HEK293 (cell line): ENCODE data around the gene REG1A.

Experiments
- CTCF ChIA-PET: fragments of 350-600 bp; formaldehyde crosslinking; extraction: SDS; loops from one replicate; lab custom pipeline; 2021; ENCODE audit warnings: antibody characterized with exemption; lab: Yijun Ruan, JAX
- POLR2A ChIA-PET: fragments of 300-600 bp; formaldehyde crosslinking; extraction: SDS; loops from one replicate; lab custom pipeline; 2020; ENCODE audit warnings: antibody characterized with exemption, inconsistent platforms; lab: Yijun Ruan, JAX
- H3K27ac ChIP-seq: fragments of 200-500 bp; sonication (Bioruptor generic); 2 replicates; pipeline ENCODE4 v1.5.1; 2014; ENCODE audit warnings: low read depth, low read length, control low read depth, inconsistent platforms; ENCODE audit errors: extremely low read depth
- H3K36me3 ChIP-seq, 2 experiments: fragments of 200-500 bp in 1 of 2; sonication (Bioruptor generic) in 1 of 2; 1 replicate in 1 of 2; 2 replicates in 1 of 2; pipeline ENCODE4 v1.5.1; 2014 to 2017; ENCODE audit warnings: inconsistent platforms in 2 of 2, low read length in 2 of 2; ENCODE audit not compliant: control insufficient read depth in 2 of 2, insufficient read depth in 1 of 2
- H3K4me1 ChIP-seq: fragments of 200-500 bp; sonication (Bioruptor generic); 2 replicates; pipeline ENCODE4 v1.5.1; 2014; ENCODE audit warnings: mild to moderate bottlenecking, low read length, inconsistent platforms; ENCODE audit not compliant: control insufficient read depth, insufficient read depth
- H3K4me3 ChIP-seq: 2 replicates; pipeline ENCODE4 v1.5.1; 2011; ENCODE audit warnings: low read depth, mild to moderate bottlenecking, control low read depth, low read length, moderate library complexity
- H3K9me3 ChIP-seq: fragments of 200-500 bp; sonication (Bioruptor generic); 2 replicates; pipeline ENCODE4 v1.5.1; 2014; ENCODE audit warnings: low read depth, low read length, inconsistent platforms; ENCODE audit not compliant: control insufficient read depth, insufficient read depth
- HIC1 ChIP-seq: fragments of 450-650 bp; formaldehyde crosslinking; IDR thresholded peaks from 2 replicates; pipeline ENCODE4 v1.5.1; 2016; ENCODE audit warnings: missing biosample characterization, missing genetic modification characterization
- HOXA7 ChIP-seq: sonication (generic); formaldehyde crosslinking; IDR thresholded peaks from 2 replicates; pipeline ENCODE4 v1.8.1; 2022; ENCODE audit warnings: missing genetic modification reagents, borderline replicate concordance
- HOXD13 ChIP-seq: sonication (generic); formaldehyde crosslinking; IDR thresholded peaks from 2 replicates; pipeline ENCODE4 v1.8.0; 2022; ENCODE audit warnings: missing genetic modification reagents, borderline replicate concordance
- SP3 ChIP-seq: fragments of 450-650 bp; formaldehyde crosslinking; IDR thresholded peaks from 2 replicates; pipeline ENCODE4 v1.5.1; 2016; ENCODE audit warnings: missing biosample characterization, missing genetic modification characterization
- ZBTB17 ChIP-seq: fragments of 450-650 bp; formaldehyde crosslinking; IDR thresholded peaks from 2 replicates; pipeline ENCODE4 v1.5.1; 2016; ENCODE audit warnings: missing biosample characterization, missing genetic modification characterization
- ZBTB21 ChIP-seq: fragments of 450-650 bp; formaldehyde crosslinking; IDR thresholded peaks from 2 replicates; pipeline ENCODE4 v1.5.1; 2017; ENCODE audit warnings: missing biosample characterization, missing genetic modification characterization
- ZEB2 ChIP-seq: fragments of 450-650 bp; formaldehyde crosslinking; IDR thresholded peaks from 2 replicates; pipeline ENCODE4 v1.5.1; 2016; ENCODE audit warnings: missing biosample characterization, missing genetic modification characterization
- ZNF133 ChIP-seq: fragments of 450-650 bp; formaldehyde crosslinking; IDR thresholded peaks from 2 replicates; pipeline ENCODE4 v1.5.1; 2016; ENCODE audit warnings: missing biosample characterization, missing genetic modification characterization
- ZNF223 ChIP-seq: fragments of 450-650 bp; formaldehyde crosslinking; IDR thresholded peaks from 2 replicates; pipeline ENCODE4 v1.5.1; 2016; ENCODE audit warnings: missing biosample characterization, missing genetic modification characterization
- ZNF23 ChIP-seq: fragments of 450-650 bp; formaldehyde crosslinking; IDR thresholded peaks from 2 replicates; pipeline ENCODE4 v1.5.1; 2016; ENCODE audit warnings: missing biosample characterization, missing genetic modification characterization, borderline replicate concordance
- ZNF266 ChIP-seq: fragments of 450-650 bp; formaldehyde crosslinking; IDR thresholded peaks from 2 replicates; pipeline ENCODE4 v1.5.1; 2016; ENCODE audit warnings: missing biosample characterization, missing genetic modification characterization, low read depth
- ZNF302 ChIP-seq: fragments of 450-650 bp; formaldehyde crosslinking; IDR thresholded peaks from 2 replicates; pipeline ENCODE4 v1.5.1; 2016; ENCODE audit warnings: missing biosample characterization, missing genetic modification characterization, low read depth
- ZNF354C ChIP-seq: fragments of 450-650 bp; formaldehyde crosslinking; IDR thresholded peaks from 2 replicates; pipeline ENCODE4 v1.5.1; 2016; ENCODE audit warnings: missing biosample characterization, missing genetic modification characterization, low read depth, borderline replicate concordance
- ZNF391 ChIP-seq: fragments of 450-650 bp; formaldehyde crosslinking; IDR thresholded peaks from 2 replicates; pipeline ENCODE4 v1.5.1; 2016; ENCODE audit warnings: low read depth, missing biosample characterization, missing genetic modification characterization, borderline replicate concordance
- ZNF426 ChIP-seq: fragments of 450-650 bp; formaldehyde crosslinking; IDR thresholded peaks from 2 replicates; pipeline ENCODE4 v1.5.1; 2017; ENCODE audit warnings: missing biosample characterization, missing genetic modification characterization, mild to moderate bottlenecking, inconsistent platforms, moderate library complexity
- ZNF488 ChIP-seq: fragments of 450-650 bp; formaldehyde crosslinking; IDR thresholded peaks from 2 replicates; pipeline ENCODE4 v1.5.1; 2016; ENCODE audit warnings: missing biosample characterization, missing genetic modification characterization
- ZNF521 ChIP-seq: fragments of 450-650 bp; formaldehyde crosslinking; IDR thresholded peaks from 2 replicates; pipeline ENCODE4 v1.5.1; 2017; ENCODE audit warnings: missing biosample characterization, mild to moderate bottlenecking, missing genetic modification characterization
- ZNF596 ChIP-seq: fragments of 450-650 bp; IDR thresholded peaks from 2 replicates; pipeline ENCODE4 v1.5.0; 2018; ENCODE audit warnings: missing biosample characterization, mild to moderate bottlenecking, missing genetic modification characterization, moderate library complexity
- ZNF610 ChIP-seq: fragments of 450-650 bp; formaldehyde crosslinking; IDR thresholded peaks from 2 replicates; pipeline ENCODE4 v1.5.1; 2016; ENCODE audit warnings: missing biosample characterization, missing genetic modification characterization, borderline replicate concordance
- ZNF654 ChIP-seq: fragments of 450-650 bp; formaldehyde crosslinking; IDR thresholded peaks from 2 replicates; pipeline ENCODE4 v1.5.1; 2016; ENCODE audit warnings: low read depth, missing biosample characterization, missing genetic modification characterization
- ZNF670 ChIP-seq: fragments of 450-650 bp; formaldehyde crosslinking; IDR thresholded peaks from 2 replicates; pipeline ENCODE4 v1.5.1; 2016; ENCODE audit warnings: missing biosample characterization, missing genetic modification characterization, low read depth
- ZNF785 ChIP-seq: fragments of 450-650 bp; formaldehyde crosslinking; IDR thresholded peaks from 2 replicates; pipeline ENCODE4 v1.5.1; 2016; ENCODE audit warnings: missing biosample characterization, missing genetic modification characterization
- ZSCAN18 ChIP-seq: fragments of 450-650 bp; formaldehyde crosslinking; IDR thresholded peaks from 2 replicates; pipeline ENCODE4 v1.5.1; 2016; ENCODE audit warnings: missing biosample characterization, missing genetic modification characterization
- ZSCAN30 ChIP-seq: fragments of 450-650 bp; IDR thresholded peaks from 2 replicates; pipeline ENCODE4 v1.5.1; 2018; ENCODE audit warnings: missing biosample characterization, mild to moderate bottlenecking, missing genetic modification characterization, moderate library complexity

REG1A gene

GRCh38 chr2:79084495-79085135 lies 35.7 kb upstream of the REG1A start:
- TF ChIP-seq ZNF302 (tag by site-specific recombination): no peak
- no peak for TF ChIP-seq HOXD13 (CRISPR knock-in tag)
- no peak for TF ChIP-seq ZNF610 (tag by site-specific recombination)
- TF ChIP-seq ZNF391: no peak
- no peak for TF ChIP-seq ZNF426 (tag by site-specific recombination)
- TF ChIP-seq ZEB2 (tag by site-specific recombination): no peak
- TF ChIP-seq ZNF785: no peak
- TF ChIP-seq ZNF223 (tag by site-specific recombination): no peak
- no peak for TF ChIP-seq ZSCAN30 (tag by site-specific recombination)
- no peak for TF ChIP-seq ZNF488 (tag by site-specific recombination)
- TF ChIP-seq ZNF521 (tag by site-specific recombination): no peak
- TF ChIP-seq ZNF354C (tag by site-specific recombination): no peak
- TF ChIP-seq ZNF596 (tag by site-specific recombination): no peak
- no peak for TF ChIP-seq ZBTB21 (tag by site-specific recombination)
- TF ChIP-seq ZBTB17 (tag by site-specific recombination): no peak
- no peak for TF ChIP-seq SP3 (tag by site-specific recombination)
- TF ChIP-seq ZSCAN18: no peak
- no peak for TF ChIP-seq HIC1 (tag by site-specific recombination)
- TF ChIP-seq ZNF654 (tag by site-specific recombination): no peak
- TF ChIP-seq ZNF670 (tag by site-specific recombination): no peak
- H3K36me3 ChIP-seq: no peaks in the 10 kb centered on the region
- no peaks in the 10 kb centered on the region for H3K9me3 ChIP-seq
- ChIA-PET POLR2A (no interaction called here), CTCF (interaction anchor here (0.5 kb wide), 1 partner anchor 1176 kb away, joined by 3 read pairs; no protein-coding TSS in a partner anchor)
- no peak overlapping the region for H3K27ac ChIP-seq
- no peaks in the 10 kb centered on the region for H3K4me1 ChIP-seq
- no peak overlapping the region for H3K4me3 ChIP-seq

- POLR2A ChIA-PET: no interaction called here
- Histone ChIP-seq H3K9me3 (no peaks in the 10 kb centered on the region), H3K27ac (no peak overlapping the region), H3K36me3 (no peaks in the 10 kb centered on the region), H3K4me3 (no peak overlapping the region), H3K4me1 (no peaks in the 10 kb centered on the region)
- TF ChIP-seq HOXA7 (CRISPR knock-in tag) (no peak), ZNF266 (tag by site-specific recombination) (no peak), ZNF133 (no peak), ZNF23 (tag by site-specific recombination) (no peak), SP3 (tag by site-specific recombination) (no peak)
- CTCF ChIA-PET: no interaction called here
Measured at GRCh38 chr2:79085382-79085781, 34.9 kb upstream of the REG1A start.
